NB4 (cell line): Measurements from ENCODE around the gene SRP68.
"Not testable (repeated sequence)": the region's sequence is repeated elsewhere in the genome, so short reads cannot be mapped to it uniquely, and the experiment has no call there.

Experiments
- CTCF ChIP-seq: IDR thresholded peaks from one replicate; pipeline ENCODE4 v1.5.1; 2012; ENCODE audit warnings: low read depth, low read length
- POLR2A ChIP-seq: IDR thresholded peaks from 2 replicates; pipeline ENCODE4 v1.6.1; 2011; ENCODE audit warnings: mild to moderate bottlenecking; ENCODE audit not compliant: insufficient read length; ENCODE audit errors: extremely low read depth

DNA sequence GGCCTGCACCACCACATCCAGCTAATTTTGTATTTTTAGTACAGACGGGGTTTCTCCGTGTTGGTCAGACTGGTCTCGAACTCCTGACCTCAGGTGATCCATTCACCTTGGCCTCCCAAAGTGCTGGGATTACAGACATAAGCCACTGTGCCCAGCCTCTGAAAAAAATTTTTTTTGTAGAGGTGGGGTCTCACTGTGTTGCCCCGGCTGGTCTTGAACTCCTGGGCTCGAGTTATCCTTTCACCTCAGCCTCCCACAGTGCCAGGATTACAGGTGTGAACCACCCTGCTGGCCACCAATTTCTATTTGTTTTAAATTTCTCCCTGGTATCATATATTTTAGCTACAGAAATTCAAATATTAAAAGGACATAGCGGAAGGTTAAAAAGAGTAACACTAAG lies 14.1 kb downstream of the SRP68 start:
- TF ChIP-seq CTCF, POLR2A: not testable (repeated sequence)
